GM21737 (cell line): ENCODE data around the gene LIX1L.

Source experiments
- ATAC-seq: cut with Tn5 transposase; IDR thresholded peaks from one replicate; pipeline ENCODE4 v1.9.1; 2021; ENCODE audit warnings: mild to moderate bottlenecking, moderate library complexity; ENCODE audit not compliant: unreplicated experiment

The LIX1L gene

DNA sequence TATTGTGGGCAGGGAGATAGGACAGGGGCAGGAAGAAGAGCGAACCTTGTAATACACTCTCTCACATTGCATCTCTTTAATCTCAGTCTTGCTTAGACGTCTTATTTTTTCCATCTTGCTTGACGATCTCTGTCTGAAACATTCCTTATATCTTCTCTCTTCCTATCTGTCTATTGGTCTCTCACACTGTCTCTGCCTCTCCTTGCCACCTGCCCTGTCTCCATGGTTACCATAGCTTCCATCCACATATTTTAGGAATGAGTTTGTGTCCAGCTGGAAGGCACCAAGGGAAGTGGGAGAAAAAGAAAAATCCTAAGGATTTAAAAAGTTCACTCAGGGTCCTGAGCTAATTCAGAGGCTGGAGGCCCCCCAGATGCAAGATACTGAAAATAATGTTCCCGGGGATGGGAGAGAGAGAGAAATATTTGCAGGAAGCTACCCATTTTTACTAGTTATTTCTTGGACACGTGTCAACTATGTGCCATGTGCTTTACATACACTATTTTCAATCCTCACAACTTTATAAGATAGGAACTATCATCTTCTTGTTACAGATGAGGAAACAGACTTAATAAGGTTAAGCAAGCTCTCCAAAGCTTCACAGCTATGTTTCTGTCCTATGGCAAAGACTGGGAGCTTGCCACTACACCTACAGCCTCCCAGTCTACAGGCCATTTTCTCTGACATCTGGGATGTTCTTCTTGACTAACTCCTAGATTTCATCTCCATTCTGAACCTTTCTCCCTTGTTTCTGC is 5.6 kb upstream of the LIX1L start:
- no peak for ATAC-seq

DNA sequence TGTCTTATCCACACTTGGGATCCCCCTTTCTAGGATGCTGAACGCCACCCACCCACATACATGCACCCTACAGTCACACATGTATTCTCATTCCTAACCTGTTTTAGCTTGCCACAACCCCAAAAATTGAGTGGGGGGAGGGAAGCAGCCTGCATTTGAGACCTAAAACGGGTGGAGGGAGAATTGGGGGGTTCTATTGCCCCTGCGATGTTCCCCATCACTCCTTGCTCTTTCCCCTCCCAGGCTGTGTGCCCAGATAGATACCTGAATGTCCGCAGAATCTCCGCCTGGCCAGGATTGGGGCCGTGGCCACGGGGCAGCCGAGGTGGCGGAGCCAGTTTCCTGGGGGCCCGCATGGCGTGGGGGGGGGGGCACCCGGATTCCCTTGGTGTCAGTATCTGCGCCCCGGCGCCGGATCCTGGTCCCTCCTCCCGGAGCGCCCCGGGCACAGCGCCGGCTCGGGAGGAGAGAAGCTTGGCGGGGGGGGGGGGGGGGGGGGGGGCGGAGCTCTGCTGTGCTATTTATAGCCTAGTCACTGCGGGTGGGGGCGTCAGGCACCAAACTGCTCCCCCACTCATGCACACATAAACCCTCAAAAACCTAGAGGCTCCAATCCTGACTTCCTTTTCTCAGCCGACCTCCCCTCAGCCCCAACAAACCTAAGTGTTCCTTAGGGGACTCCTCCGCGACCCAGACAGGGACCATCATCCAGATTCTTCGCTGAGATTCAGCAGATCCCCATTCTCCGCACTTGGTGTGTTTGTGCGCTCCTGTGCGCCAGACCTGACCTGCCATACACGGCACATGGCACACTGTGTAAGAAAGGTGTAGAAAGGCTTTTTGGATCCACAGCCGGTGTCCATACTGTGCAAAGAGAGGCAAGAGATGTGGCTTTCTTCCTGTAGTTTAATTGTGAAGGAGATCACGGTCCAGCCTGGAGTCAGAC is 4.6 kb upstream of the LIX1L start:
- no peak for ATAC-seq

- no peak for ATAC-seq
Measured at GRCh38 chr1:145961425-145962156, 3.8 kb upstream of the LIX1L start.

- ATAC-seq: no peak
Measured at GRCh38 chr1:145961109-145961424, 3.2 kb upstream of the LIX1L start.

DNA sequence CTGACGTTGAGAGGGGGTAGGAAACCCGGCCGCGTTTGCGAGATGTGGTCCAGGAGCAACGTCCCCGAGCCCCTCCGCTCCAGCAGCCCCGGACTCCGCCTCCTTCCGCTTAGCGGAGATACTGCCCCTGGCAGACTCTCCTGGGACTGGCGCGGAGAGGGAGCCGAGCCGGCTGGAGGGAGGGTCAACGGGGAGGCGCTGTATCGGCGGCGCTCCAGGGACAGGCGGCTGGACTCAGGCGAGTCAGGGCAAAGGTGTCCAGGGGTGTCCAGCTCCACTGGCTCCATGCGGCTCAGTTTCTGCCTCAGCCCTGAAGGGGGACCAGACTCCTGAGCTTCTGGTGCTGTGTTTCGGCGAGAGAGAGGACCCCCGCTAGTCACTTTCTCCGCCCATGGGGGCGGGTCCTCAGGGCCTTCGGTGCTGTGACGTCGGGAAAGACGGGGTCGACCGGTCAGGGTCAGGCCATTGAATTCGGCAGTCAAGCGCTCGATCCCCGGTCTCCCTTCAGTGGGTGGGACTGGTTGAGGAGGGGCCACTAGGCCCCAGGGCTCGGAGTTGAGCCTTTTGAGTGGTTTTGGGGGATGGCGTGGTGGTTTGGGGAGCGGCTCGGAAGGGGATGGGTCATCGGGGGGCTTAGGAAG is 2.8 kb upstream of the LIX1L start:
- ATAC-seq: no peak

DNA sequence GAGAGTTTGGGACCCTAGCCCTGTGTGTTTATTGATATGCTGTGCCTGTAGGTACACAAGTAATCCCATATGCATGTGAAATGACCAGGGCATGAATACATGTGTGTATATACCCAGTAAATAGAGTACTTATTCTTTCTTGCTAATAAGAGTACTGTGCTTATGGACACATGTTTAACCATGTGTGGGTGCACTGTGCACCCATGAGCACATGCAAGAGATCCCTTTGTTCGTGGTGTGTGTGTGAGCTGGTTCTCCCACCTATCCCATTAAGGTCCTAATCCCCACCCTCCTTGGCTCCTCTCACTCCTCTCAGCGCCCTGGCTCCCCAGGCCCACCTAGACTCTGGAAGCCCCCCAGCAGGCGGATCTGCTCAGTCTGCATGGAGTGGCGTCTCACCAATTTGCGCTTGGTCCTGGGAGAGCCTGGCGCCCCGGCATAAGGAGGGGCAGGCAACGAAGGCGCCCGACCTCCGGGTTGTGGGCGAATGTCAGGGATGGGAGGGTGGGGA is 2.2 kb upstream of the LIX1L start:
- ATAC-seq: no peak

DNA sequence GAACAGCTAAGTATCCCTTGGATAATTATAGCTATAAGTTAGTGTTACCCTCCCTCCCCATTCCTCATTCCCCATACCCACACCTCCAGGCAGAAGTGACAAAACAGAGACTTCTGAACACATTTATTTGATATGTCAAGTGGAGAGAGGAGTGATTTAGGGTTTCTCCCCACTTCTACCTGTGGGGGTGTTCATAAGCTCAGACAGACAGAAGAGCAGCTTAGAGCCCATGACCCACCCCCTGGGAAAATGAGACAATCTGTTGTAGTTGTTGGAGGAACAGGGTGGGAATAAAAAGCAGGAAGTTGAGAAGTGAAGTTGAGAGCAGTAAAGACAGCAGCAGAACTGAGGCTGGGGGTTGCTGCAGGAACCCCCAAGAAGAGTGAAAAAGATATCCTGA is 1.5 kb upstream of the LIX1L start:
- no peak for ATAC-seq

DNA sequence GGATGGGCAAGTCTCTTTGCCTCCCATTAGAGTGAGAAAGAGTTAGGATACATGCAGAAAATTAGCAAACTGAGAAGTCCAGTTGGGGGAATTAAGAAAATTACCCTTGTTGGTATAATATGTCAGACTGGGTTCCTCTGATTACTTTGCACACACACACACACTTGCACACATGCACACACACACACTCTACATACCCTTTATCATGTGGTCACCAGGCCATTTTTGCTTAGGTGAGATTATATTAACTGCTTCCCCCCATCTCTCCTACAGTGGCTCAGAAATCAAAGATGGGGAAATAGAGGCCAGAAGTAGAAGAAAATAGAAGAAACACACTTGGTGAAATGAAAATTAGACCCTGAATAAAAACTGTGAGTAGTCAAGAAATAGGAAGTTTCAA is 917 bp upstream of the LIX1L start:
- no peak for ATAC-seq

DNA sequence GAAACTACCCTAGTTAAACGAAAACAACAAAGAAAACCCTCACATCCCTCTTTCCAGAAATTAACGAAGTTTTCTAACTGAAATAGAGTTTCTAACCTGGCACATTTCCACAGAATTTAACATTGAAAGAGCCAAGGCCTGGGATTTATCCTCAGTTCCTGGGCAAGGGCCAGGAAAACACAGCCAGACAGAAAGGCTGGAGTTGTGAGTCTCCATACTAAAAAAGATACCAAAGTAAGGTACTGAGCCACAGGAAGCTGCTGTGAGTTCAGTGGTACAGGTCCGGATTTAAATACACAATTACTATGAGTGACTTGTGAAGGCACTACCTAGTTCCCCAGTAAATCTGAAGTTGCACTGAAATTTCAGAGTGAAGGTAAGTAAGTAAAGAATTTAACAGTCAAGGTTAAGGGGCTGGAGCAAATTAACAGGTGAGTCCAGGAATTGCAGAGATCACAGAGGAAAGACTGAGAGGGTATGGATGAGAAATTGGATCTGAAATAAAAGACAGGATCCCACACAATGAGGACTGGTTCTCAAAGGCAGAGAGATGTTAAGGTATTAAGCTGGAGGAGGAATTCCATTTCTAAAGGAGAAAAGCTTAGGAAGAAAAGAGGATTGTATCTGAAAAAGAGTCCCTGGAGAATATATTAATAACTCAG is 905 bp downstream of the LIX1L start:
- ATAC-seq: no peak

DNA sequence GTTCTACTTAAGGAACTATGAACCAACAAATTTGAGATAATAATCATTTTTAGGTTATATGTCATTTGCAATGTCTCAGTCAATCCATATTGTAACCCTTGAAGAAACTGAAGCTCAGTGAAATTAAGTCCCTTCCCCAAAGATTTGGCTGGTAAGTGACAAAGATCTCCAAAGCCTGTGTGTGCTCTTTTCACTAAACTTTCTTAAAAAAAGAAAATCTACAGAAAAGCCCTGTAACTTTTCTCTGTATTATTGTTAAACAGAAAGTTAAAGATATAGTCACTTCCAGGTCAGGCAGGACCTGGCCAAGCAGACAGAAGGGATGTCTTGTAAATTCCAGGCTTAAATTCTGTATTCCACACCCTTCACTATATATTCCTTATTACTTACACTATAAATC is 1.5 kb downstream of the LIX1L start:
- no peak for ATAC-seq

GRCh38 chr1:145955436-145955835 is 2.4 kb downstream of the LIX1L start:
- ATAC-seq: no peak

- ATAC-seq: no peak
Measured at GRCh38 chr1:145953861-145954260, 4.0 kb downstream of the LIX1L start.

GRCh38 chr1:145952903-145953302 is 4.9 kb downstream of the LIX1L start:
- no peak for ATAC-seq

DNA sequence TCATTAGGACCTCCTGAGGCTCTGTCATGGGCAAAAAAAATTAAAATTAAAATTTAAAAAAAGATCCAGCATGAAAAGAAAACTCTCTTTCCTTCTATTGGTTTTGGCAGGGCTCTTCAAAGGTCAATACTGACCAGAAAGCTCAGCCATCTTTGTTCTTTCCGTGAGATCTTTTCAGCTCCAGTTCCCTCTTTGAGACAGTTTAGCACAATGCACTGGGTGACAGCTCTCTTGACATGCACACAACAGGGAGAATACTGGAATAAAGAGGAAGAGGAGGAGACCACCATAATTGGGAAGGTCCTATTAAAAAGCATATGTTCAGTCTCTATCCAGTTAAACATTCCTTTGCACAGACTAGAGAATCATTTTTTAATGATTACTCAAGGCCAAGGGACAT is 6.3 kb downstream of the LIX1L start:
- ATAC-seq: no peak

- ATAC-seq: no peak
Measured at GRCh38 chr1:145949219-145949618, 8.6 kb downstream of the LIX1L start.

DNA sequence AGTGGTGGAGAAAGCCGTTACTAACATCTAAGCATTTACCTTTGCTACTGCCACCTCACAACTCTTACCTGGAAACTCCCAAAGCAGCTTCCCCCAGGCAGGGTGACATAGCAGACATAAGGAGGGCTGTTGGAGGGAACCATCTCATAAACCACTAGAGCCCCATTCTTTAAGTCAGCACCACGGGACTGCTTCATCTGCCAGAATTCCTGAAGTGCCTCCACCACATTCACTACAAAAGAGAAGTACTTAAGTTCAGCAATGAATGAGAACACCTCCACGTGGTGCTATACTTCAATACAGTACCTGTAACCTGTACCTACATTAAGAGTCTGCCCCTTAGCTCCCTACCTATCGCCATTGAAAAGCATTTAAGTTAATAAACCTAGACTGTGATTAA is 10.3 kb downstream of the LIX1L start:
- no peak for ATAC-seq

GRCh38 chr1:145946477-145946986 is 11.3 kb downstream of the LIX1L start:
- no peak for ATAC-seq

DNA sequence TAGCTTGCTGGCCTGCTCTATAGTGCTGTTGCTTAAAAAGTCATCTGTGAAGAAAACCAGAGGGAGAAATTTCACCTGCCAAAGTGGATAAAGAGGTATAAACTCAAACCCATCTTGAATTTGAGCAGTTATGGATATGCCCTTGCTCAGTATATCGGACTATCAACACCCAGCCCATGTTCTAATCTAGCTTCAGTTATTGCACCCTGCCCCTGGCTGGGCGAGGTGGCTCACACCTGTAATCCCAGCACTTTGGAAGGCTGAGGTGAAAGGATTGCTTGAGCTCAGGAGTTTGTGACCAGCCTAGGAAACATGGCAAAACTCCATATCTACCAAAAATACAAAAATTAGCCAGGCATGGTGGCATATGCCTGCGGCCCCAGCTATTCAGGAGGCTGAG is 13.3 kb downstream of the LIX1L start:
- ATAC-seq: no peak

DNA sequence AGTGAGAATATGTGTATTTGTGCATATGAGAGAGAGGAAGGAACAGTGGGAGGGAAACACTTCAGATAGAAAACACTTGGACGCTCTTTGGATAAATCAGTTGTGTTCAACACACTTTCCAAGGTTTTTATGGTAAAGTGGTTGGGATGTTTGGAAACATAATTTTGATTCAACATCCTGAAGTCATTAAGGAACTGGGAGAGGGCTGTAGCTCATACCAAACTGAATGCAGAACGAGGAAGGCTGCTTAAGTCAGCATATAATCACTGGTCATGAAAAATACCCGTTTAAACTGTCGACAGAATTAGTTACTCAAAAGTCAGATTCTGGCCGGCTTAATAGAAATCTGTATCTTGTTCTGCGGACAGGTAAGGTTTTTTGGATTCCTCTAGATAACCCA is 14.9 kb downstream of the LIX1L start:
- ATAC-seq: no peak

DNA sequence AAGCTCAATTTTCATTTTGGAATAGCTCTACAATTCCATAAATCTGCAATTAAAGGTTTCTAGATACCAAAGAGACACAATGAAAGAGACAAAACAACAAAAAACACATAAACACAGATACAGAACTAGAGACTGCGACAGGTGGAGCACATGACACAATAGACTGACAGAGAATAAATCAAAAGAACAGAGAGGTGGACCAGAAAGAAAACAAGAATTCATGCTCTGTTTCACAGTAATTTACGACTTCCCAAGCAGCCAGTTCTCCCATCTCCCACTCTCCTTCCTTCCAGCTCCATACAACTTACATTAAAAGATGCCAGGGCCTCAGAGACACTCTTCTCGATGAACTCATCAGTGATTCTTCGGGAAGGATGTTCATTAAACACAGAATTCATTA is 15.4 kb downstream of the LIX1L start:
- no peak for ATAC-seq
